Measurements from ENCODE around the gene NOM1. TPM values are rescaled to one million over a fixed set of nuclear protein-coding genes. Genes with fewer than 3 reads are reported as not detected.
"Not testable (repeated sequence)": the region's sequence is repeated elsewhere in the genome, so short reads cannot be mapped to it uniquely, and the experiment has no call there.

The NOM1 gene
- total RNA-seq, 2 donors from 2014 or later, result 12.7 to 21.4 TPM

GRCh38 chr7:156947120-156947843 is 2.2 kb upstream of the NOM1 start:
- Histone ChIP-seq H3K27ac (no peak overlapping the region), H3K9me3 (no peaks in the 10 kb centered on the region), H3K9ac (ENCODE audit: low read depth in 2 of 2, low read length in 2 of 2) (no peak overlapping the region), H3K4me1 (peaks cover 8% of the 10 kb centered on the region), H3K27me3 (no peaks in the 10 kb centered on the region), H3K4me3 (no peak overlapping the region), H3K36me3 (no peaks in the 10 kb centered on the region)
- no peak for TF ChIP-seq CTCF (IDR thresholded peaks at IDR 0.05)
- no peak for DNase-seq
- intact Hi-C loops (cut with DNase I), result no loop called here

GRCh38 chr7:156948361-156948760 is 1.2 kb upstream of the NOM1 start:
- Histone ChIP-seq H3K4me1 (peaks cover 8% of the 10 kb centered on the region), H3K9ac (ENCODE audit: low read depth in 2 of 2, low read length in 2 of 2) (no peak overlapping the region), H3K27me3 (no peaks in the 10 kb centered on the region), H3K4me3 (peak overlapping the region; percentile 99), H3K27ac (no peak overlapping the region), H3K9me3 (no peaks in the 10 kb centered on the region), H3K36me3 (no peaks in the 10 kb centered on the region)
- no peak for DNase-seq
- TF ChIP-seq CTCF (IDR thresholded peaks at IDR 0.05), result no peak
- intact Hi-C loops (cut with DNase I), result no loop called here

GRCh38 chr7:156950381-156950858 is 908 bp downstream of the NOM1 start:
- TF ChIP-seq CTCF (IDR thresholded peaks at IDR 0.05), result no peak
- Histone ChIP-seq H3K27ac (no peak overlapping the region), H3K9ac (ENCODE audit: low read depth in 2 of 2, low read length in 2 of 2) (peak overlapping the region; percentile 75 to 83), H3K4me1 (peaks cover 8% of the 10 kb centered on the region), H3K9me3 (no peaks in the 10 kb centered on the region), H3K4me3 (peak overlapping the region; percentile 99), H3K36me3 (peaks cover 7% of the 10 kb centered on the region), H3K27me3 (no peaks in the 10 kb centered on the region)
- no peak for DNase-seq
- intact Hi-C loops (cut with DNase I), result no loop called here

- H3K9me3 ChIP-seq; H3K4me3 ChIP-seq; H3K27ac ChIP-seq; H3K27me3 ChIP-seq; DNase-seq; intact Hi-C loops (cut with DNase I); H3K9ac ChIP-seq (ENCODE audit: low read depth in 2 of 2, low read length in 2 of 2); H3K4me1 ChIP-seq: not testable (repeated sequence)
- H3K36me3 ChIP-seq, result peaks cover 12% of the 10 kb centered on the region
Measured at GRCh38 chr7:156953215-156953614, 3.7 kb downstream of the NOM1 start.

GRCh38 chr7:156954941-156955340 is 5.4 kb downstream of the NOM1 start:
- DNase-seq, result no peak
- Histone ChIP-seq H3K9me3 (no peaks in the 10 kb centered on the region), H3K36me3 (peaks cover 17% of the 10 kb centered on the region), H3K4me1 (peaks cover 8% of the 10 kb centered on the region), H3K9ac (ENCODE audit: low read depth in 2 of 2, low read length in 2 of 2) (no peak overlapping the region), H3K27ac (no peak overlapping the region), H3K27me3 (no peaks in the 10 kb centered on the region), H3K4me3 (no peak overlapping the region)
- no peak for TF ChIP-seq CTCF (IDR thresholded peaks at IDR 0.05)
- intact Hi-C loops (cut with DNase I), result no loop called here

- H3K36me3 ChIP-seq, result peaks cover 21% of the 10 kb centered on the region
- no peak overlapping the region for H3K27ac ChIP-seq
- H3K9me3 ChIP-seq, result no peaks in the 10 kb centered on the region
- TF ChIP-seq CTCF (IDR thresholded peaks at IDR 0.05), result no peak
- no peak for DNase-seq
- H3K27me3 ChIP-seq, result no peaks in the 10 kb centered on the region
- no peak overlapping the region for H3K9ac ChIP-seq (ENCODE audit: low read depth in 2 of 2, low read length in 2 of 2)
- H3K4me3 ChIP-seq, result no peak overlapping the region
- intact Hi-C loops (cut with DNase I), result no loop called here
- no peaks in the 10 kb centered on the region for H3K4me1 ChIP-seq
Measured at GRCh38 chr7:156956727-156957126, 7.2 kb downstream of the NOM1 start.

Data from colonic mucosa (tissue), 4 donors.